GM19023 (cell line): Measurements from ENCODE around the gene UIMC1.

Source experiments
- ATAC-seq: cut with Tn5 transposase; IDR thresholded peaks from one replicate; pipeline ENCODE4 v1.9.1; 2021; ENCODE audit warnings: mild to moderate bottlenecking, moderate library complexity; ENCODE audit not compliant: unreplicated experiment

UIMC1 gene

GRCh38 chr5:176887252-176887849 lies 119.2 kb downstream of the UIMC1 start:
- no peak for ATAC-seq

GRCh38 chr5:176886336-176887251 lies 120.0 kb downstream of the UIMC1 start:
- ATAC-seq: no peak

GRCh38 chr5:176884571-176884890 lies 122.0 kb downstream of the UIMC1 start:
- ATAC-seq: no peak

- no peak for ATAC-seq
These were observed 122.6 kb downstream of the UIMC1 start for GRCh38 chr5:176883700-176884570.

GRCh38 chr5:176882567-176882903 lies 124.0 kb downstream of the UIMC1 start:
- no peak for ATAC-seq

GRCh38 chr5:176881816-176882566 lies 124.6 kb downstream of the UIMC1 start:
- no peak for ATAC-seq

- ATAC-seq: no peak
These were observed 125.4 kb downstream of the UIMC1 start for GRCh38 chr5:176881021-176881749.

GRCh38 chr5:176880366-176881020 lies 126.1 kb downstream of the UIMC1 start:
- ATAC-seq: no peak

- ATAC-seq: no peak
These were observed 126.8 kb downstream of the UIMC1 start for GRCh38 chr5:176879663-176880361.

GRCh38 chr5:176878906-176879662 lies 127.5 kb downstream of the UIMC1 start:
- ATAC-seq: no peak

- ATAC-seq: no peak
These were observed 128.1 kb downstream of the UIMC1 start for GRCh38 chr5:176878463-176878862.

GRCh38 chr5:176877793-176878331 lies 128.7 kb downstream of the UIMC1 start:
- no peak for ATAC-seq

- no peak for ATAC-seq
These were observed 129.8 kb downstream of the UIMC1 start for GRCh38 chr5:176876506-176877431.

- no peak for ATAC-seq
These were observed 130.6 kb downstream of the UIMC1 start for GRCh38 chr5:176875783-176876505.

- ATAC-seq: no peak
These were observed 131.5 kb downstream of the UIMC1 start for GRCh38 chr5:176875014-176875550.

GRCh38 chr5:176874198-176874780 lies 132.3 kb downstream of the UIMC1 start:
- ATAC-seq: no peak
